Loucy (cell line): ENCODE data around the gene ZCCHC14.

Experiments used
- EZH2phosphoT487 ChIP-seq: fragments of 200-600 bp; IDR thresholded peaks from 2 replicates; pipeline ENCODE4 v1.6.1; 2018; ENCODE audit warnings: antibody characterized with exemption, mild to moderate bottlenecking, moderate library complexity, borderline replicate concordance
- TF ChIP-seq, protein P1 (sequence below): fragments of 200-600 bp; sonication (generic); conservative IDR thresholded peaks from 2 replicates; pipeline ENCODE4 v1.5.1; 2014; ENCODE audit warnings: mild to moderate bottlenecking, antibody characterized with exemption, low read length

DNA sequence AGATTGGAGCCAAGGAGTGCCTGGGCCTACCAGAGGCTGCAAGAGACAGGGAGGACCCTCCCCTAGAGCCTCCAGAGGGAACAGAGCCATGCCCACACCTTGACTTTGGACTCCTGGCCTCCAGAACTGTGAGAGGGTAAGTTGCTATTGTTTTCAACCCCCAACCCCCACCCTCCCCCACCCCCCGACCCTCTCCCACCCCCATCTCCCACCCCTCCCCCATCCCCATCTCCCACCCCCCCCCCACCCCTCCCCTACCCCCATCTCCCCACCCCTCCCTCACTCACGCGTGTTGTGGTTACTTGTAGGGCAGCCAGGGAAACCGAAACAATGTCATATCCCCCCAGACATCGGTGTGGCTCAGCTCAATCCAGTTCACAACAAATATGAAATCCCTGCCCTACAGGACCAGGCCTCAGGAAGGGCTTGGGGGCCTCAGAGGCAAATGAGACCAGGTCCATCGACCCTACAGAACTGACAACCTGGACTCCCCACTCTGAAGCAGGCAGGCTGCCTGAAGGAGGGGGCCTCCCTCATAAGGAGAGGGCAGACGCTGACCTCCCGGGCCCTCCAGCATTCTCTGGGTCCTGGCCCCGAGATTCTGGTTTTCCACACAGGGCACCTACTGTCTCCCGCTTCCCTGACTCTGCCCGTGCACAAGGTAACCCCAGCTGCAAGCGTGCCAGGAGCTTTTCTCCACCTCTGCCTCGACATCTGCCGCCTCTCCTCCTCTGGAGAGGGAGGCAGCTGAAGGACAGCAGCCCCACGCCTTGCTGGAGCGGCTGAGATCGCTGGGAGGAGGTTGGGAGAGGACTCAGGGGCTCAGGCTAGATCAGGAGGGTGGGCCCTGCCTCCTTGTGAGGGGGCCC is 3.0 kb upstream of the ZCCHC14 start:
- TF ChIP-seq, protein P1, sequence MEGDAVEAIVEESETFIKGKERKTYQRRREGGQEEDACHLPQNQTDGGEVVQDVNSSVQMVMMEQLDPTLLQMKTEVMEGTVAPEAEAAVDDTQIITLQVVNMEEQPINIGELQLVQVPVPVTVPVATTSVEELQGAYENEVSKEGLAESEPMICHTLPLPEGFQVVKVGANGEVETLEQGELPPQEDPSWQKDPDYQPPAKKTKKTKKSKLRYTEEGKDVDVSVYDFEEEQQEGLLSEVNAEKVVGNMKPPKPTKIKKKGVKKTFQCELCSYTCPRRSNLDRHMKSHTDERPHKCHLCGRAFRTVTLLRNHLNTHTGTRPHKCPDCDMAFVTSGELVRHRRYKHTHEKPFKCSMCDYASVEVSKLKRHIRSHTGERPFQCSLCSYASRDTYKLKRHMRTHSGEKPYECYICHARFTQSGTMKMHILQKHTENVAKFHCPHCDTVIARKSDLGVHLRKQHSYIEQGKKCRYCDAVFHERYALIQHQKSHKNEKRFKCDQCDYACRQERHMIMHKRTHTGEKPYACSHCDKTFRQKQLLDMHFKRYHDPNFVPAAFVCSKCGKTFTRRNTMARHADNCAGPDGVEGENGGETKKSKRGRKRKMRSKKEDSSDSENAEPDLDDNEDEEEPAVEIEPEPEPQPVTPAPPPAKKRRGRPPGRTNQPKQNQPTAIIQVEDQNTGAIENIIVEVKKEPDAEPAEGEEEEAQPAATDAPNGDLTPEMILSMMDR = no peak
- no peak for TF ChIP-seq EZH2phosphoT487
